ENCODE measurements around the gene KCTD2.

- TF ChIP-seq CTCF (IDR thresholded peaks at IDR 0.05) (no peak), POLR2A (IDR thresholded peaks at IDR 0.05) (no peak)
Measured at GRCh38 chr17:75041656-75042280, 5.3 kb upstream of the KCTD2 start.

All from testis (tissue), 2 donors.